GM19463 (cell line): ENCODE measurements around the gene NXPH4.

Experiments used
- ATAC-seq: cut with Tn5 transposase; IDR thresholded peaks from one replicate; pipeline ENCODE4 v1.9.1; 2021; ENCODE audit warnings: mild to moderate bottlenecking, moderate library complexity; ENCODE audit not compliant: unreplicated experiment

The NXPH4 gene

GRCh38 chr12:57216014-57216911 is at the start of gene NXPH4:
Gene NXPH4, plus strand, starts transcription at chr12:57216794. Its CDS starts 176 bp downstream, at chr12:57216970.
- peak; percentile 25 for ATAC-seq

- no peak for ATAC-seq
Observed at GRCh38 chr12:57166971-57167371, 49.6 kb upstream of the NXPH4 start.

- no peak for ATAC-seq
Observed at GRCh38 chr12:57168058-57168457, 48.5 kb upstream of the NXPH4 start.

GRCh38 chr12:57169046-57169795 is 47.4 kb upstream of the NXPH4 start:
- ATAC-seq, result no peak

GRCh38 chr12:57169969-57170368 is 46.6 kb upstream of the NXPH4 start:
- no peak for ATAC-seq

- no peak for ATAC-seq
Observed at GRCh38 chr12:57170408-57170807, 46.2 kb upstream of the NXPH4 start.

GRCh38 chr12:57170927-57171326 is 45.7 kb upstream of the NXPH4 start:
- ATAC-seq, result no peak

- ATAC-seq, result no peak
Observed at GRCh38 chr12:57171668-57172067, 44.9 kb upstream of the NXPH4 start.

- no peak for ATAC-seq
Observed at GRCh38 chr12:57173089-57173488, 43.5 kb upstream of the NXPH4 start.

GRCh38 chr12:57173683-57174082 is 42.9 kb upstream of the NXPH4 start:
- no peak for ATAC-seq

- ATAC-seq, result no peak
Observed at GRCh38 chr12:57175428-57176138, 41.0 kb upstream of the NXPH4 start.

- no peak for ATAC-seq
Observed at GRCh38 chr12:57176139-57176477, 40.5 kb upstream of the NXPH4 start.

- no peak for ATAC-seq
Observed at GRCh38 chr12:57176846-57177245, 39.7 kb upstream of the NXPH4 start.

GRCh38 chr12:57177354-57177753 is 39.2 kb upstream of the NXPH4 start:
- ATAC-seq, result no peak

GRCh38 chr12:57178213-57178612 is 38.4 kb upstream of the NXPH4 start:
- no peak for ATAC-seq

- no peak for ATAC-seq
Observed at GRCh38 chr12:57179331-57180086, 37.1 kb upstream of the NXPH4 start.

GRCh38 chr12:57180321-57180989 is 36.1 kb upstream of the NXPH4 start:
- no peak for ATAC-seq

- ATAC-seq, result no peak
Observed at GRCh38 chr12:57181072-57181471, 35.5 kb upstream of the NXPH4 start.

GRCh38 chr12:57181561-57182155 is 34.9 kb upstream of the NXPH4 start:
- ATAC-seq, result no peak
